ENCODE data around the gene DLEC1. TPM values are rescaled to one million over a fixed set of nuclear protein-coding genes. Genes with fewer than 3 reads are reported as not detected.
"Not testable (repeated sequence)": the region's sequence is repeated elsewhere in the genome, so short reads cannot be mapped to it uniquely, and the experiment has no call there.

DLEC1 gene
- total and polyA plus RNA-seq, 2 donors (not counting 1 experiment from before 2014, with no cell fraction given), result 0.52 to 2.1 TPM

DNA sequence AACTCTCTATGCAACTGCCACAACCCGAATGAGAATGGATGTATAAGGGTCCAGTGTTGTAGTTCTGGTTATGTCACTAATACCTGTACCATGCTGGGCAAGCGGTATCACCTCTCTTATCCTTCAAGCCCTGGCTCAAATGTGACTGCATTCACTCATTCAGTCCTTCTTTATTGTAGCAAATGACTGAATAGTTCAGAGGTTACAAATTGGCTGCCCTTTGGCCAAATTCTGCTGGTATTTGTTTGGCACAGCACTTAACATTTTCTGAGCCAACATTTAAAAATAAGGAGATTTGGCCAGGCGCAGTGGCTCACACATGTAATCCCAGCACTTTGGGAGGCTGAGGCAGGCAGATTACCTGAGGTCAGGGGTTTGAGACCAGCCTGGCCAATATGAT, 47.5 kb downstream of the DLEC1 start:
- Mint-ChIP-seq H3K4me3 (no peak overlapping the region), H3K27me3 (no peaks in the 10 kb centered on the region), H3K9me3 (ENCODE audit: insufficient read depth) (peaks cover 9% of the 10 kb centered on the region), H3K4me1 (no peaks in the 10 kb centered on the region), H3K27ac (no peak overlapping the region)
- POLR2A ChIA-PET, result no interaction called here
- DNase-seq (no peak), ATAC-seq (ENCODE audit: low read depth) (no peak)
- WGBS (ENCODE audit: insufficient coverage), result 70% methylated on average over 3 of the region's 3 CpGs
- Histone ChIP-seq H3K36me3 (replicated peaks in 1 of 2; ENCODE audit: control extremely low read depth in 1 of 2, control insufficient read depth in 1 of 2, extremely low read depth in 1 of 2, insufficient read depth in 2 of 2, low read length in 1 of 2) (no peaks in the 10 kb centered on the region), H3K79me2 (ENCODE audit: control insufficient read depth, insufficient read depth, low read length) (no peaks in the 10 kb centered on the region), H3K9ac (ENCODE audit: low read length) (no peak overlapping the region), H3K4me2 (replicated peaks; ENCODE audit: low read depth, low read length, poor library complexity, severe bottlenecking) (no peak overlapping the region), H4K20me1 (ENCODE audit: control insufficient read depth, insufficient read depth, low read length, poor library complexity, severe bottlenecking) (no peaks in the 10 kb centered on the region), H3K27me3 (replicated peaks in 1 of 4; ENCODE audit: control extremely low read depth in 1 of 4, control insufficient read depth in 3 of 4, insufficient read depth in 4 of 4, low read length in 3 of 4) (peaks cover 0 to 2% (median 0%) of the 10 kb centered on the region in 4 experiments), H3K4me3 (ENCODE audit: control extremely low read depth in 1 of 5, extremely low read depth in 1 of 5, insufficient read depth in 1 of 5, low read depth in 2 of 5, low read length in 4 of 5) (no peak overlapping the region), H3K27ac (ENCODE audit: low read length in 2 of 2) (no peak overlapping the region), H3K4me1 (ENCODE audit: control insufficient read depth in 2 of 2, insufficient read depth in 2 of 2, low read length in 2 of 2) (no peaks in the 10 kb centered on the region), H2AFZ (ENCODE audit: insufficient read depth, low read depth, low read length, poor library complexity, severe bottlenecking) (no peak overlapping the region), H3K9me3 (ENCODE audit: control extremely low read depth in 1 of 3, control insufficient read depth in 2 of 3, insufficient read depth in 1 of 3, low read length in 2 of 3) (peaks cover 0 to 24% (median 11%) of the 10 kb centered on the region in 3 donors)
- TF ChIP-seq, protein P1, sequence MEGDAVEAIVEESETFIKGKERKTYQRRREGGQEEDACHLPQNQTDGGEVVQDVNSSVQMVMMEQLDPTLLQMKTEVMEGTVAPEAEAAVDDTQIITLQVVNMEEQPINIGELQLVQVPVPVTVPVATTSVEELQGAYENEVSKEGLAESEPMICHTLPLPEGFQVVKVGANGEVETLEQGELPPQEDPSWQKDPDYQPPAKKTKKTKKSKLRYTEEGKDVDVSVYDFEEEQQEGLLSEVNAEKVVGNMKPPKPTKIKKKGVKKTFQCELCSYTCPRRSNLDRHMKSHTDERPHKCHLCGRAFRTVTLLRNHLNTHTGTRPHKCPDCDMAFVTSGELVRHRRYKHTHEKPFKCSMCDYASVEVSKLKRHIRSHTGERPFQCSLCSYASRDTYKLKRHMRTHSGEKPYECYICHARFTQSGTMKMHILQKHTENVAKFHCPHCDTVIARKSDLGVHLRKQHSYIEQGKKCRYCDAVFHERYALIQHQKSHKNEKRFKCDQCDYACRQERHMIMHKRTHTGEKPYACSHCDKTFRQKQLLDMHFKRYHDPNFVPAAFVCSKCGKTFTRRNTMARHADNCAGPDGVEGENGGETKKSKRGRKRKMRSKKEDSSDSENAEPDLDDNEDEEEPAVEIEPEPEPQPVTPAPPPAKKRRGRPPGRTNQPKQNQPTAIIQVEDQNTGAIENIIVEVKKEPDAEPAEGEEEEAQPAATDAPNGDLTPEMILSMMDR (IDR thresholded peaks at IDR 0.05), result no peak
- no peak for TF ChIP-seq EZH2 (IDR thresholded peaks at IDR 0.05; ENCODE audit: borderline replicate concordance, insufficient read depth, low read depth, low read length, poor library complexity, severe bottlenecking)
- CTCF ChIA-PET, result no interaction called here
- intact Hi-C loops (cut with micrococcal nuclease), result no loop called here

DNA sequence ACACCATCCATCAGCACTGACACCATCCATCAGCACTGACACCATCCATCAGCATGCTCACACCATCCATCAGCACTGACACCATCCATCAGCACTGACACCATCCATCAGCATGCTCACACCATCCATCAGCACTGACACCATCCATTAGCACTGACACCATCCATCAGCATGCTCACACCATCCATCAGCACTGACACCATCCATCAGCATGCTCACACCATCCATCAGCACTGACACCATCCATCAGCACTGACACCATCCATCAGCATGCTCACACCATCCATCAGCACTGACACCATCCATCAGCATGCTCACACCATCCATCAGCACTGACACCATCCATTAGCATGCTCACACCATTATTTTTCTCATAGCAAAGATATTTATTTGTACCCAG, 48.3 kb downstream of the DLEC1 start:
- H3K27me3 ChIP-seq (replicated peaks in 1 of 4; ENCODE audit: control extremely low read depth in 1 of 4, control insufficient read depth in 3 of 4, insufficient read depth in 4 of 4, low read length in 3 of 4); intact Hi-C loops (cut with micrococcal nuclease); H3K4me1 ChIP-seq (ENCODE audit: control insufficient read depth in 2 of 2, insufficient read depth in 2 of 2, low read length in 2 of 2); H3K4me2 ChIP-seq (replicated peaks; ENCODE audit: low read depth, low read length, poor library complexity, severe bottlenecking); H3K27ac ChIP-seq (ENCODE audit: low read length in 2 of 2); CTCF ChIA-PET; H3K9ac ChIP-seq (ENCODE audit: low read length); H3K4me3 Mint-ChIP-seq; H3K27ac Mint-ChIP-seq; H3K79me2 ChIP-seq (ENCODE audit: control insufficient read depth, insufficient read depth, low read length); POLR2A ChIA-PET; H4K20me1 ChIP-seq (ENCODE audit: control insufficient read depth, insufficient read depth, low read length, poor library complexity, severe bottlenecking); H3K27me3 Mint-ChIP-seq; H3K36me3 ChIP-seq (replicated peaks in 1 of 2; ENCODE audit: control extremely low read depth in 1 of 2, control insufficient read depth in 1 of 2, extremely low read depth in 1 of 2, insufficient read depth in 2 of 2, low read length in 1 of 2); DNase-seq; H3K9me3 Mint-ChIP-seq (ENCODE audit: insufficient read depth); ATAC-seq (ENCODE audit: low read depth); H2AFZ ChIP-seq (ENCODE audit: insufficient read depth, low read depth, low read length, poor library complexity, severe bottlenecking); H3K4me3 ChIP-seq (ENCODE audit: control extremely low read depth in 1 of 5, extremely low read depth in 1 of 5, insufficient read depth in 1 of 5, low read depth in 2 of 5, low read length in 4 of 5); H3K4me1 Mint-ChIP-seq: not testable (repeated sequence)
- peaks cover 0 to 24% (median 11%) of the 10 kb centered on the region in 3 donors for H3K9me3 ChIP-seq (ENCODE audit: control extremely low read depth in 1 of 3, control insufficient read depth in 2 of 3, insufficient read depth in 1 of 3, low read length in 2 of 3)

Data from B cell (primary cell).